ENCODE data around the gene EID2B.

The EID2B gene

GRCh38 chr19:39531834-39532232 is 819 bp downstream of the EID2B start:
- no peak for DNase-seq

GRCh38 chr19:39525205-39525604 is 7.4 kb downstream of the EID2B start:
- DNase-seq: no peak

GRCh38 chr19:39524495-39524894 is 8.2 kb downstream of the EID2B start:
- no peak for DNase-seq

GRCh38 chr19:39520541-39521484 is 11.8 kb downstream of the EID2B start:
- no peak for DNase-seq

GRCh38 chr19:39518975-39519374 is 13.7 kb downstream of the EID2B start:
- no peak for DNase-seq

- no peak for DNase-seq
These were observed 14.2 kb downstream of the EID2B start for GRCh38 chr19:39518458-39518857.

- no peak for DNase-seq
These were observed 15.2 kb downstream of the EID2B start for GRCh38 chr19:39517432-39517831.

- peak; percentile 41 for DNase-seq
These were observed 16.4 kb downstream of the EID2B start for GRCh38 chr19:39516270-39516669.

GRCh38 chr19:39515551-39516191 is 17.0 kb downstream of the EID2B start:
- no peak for DNase-seq

GRCh38 chr19:39514840-39515550 is 17.7 kb downstream of the EID2B start, which contains the start of gene SELENOV:
TSS of gene SELENOV (plus strand) at chr19:39515139. CDS start at chr19:39515213, 74 bp downstream.
- peak; percentile 65 for DNase-seq

GRCh38 chr19:39512988-39513387 is 19.7 kb downstream of the EID2B start:
- no peak for DNase-seq

GRCh38 chr19:39509233-39509632 is 23.4 kb downstream of the EID2B start:
- no peak for DNase-seq

GRCh38 chr19:39508629-39509028 is 24.0 kb downstream of the EID2B start:
- DNase-seq: no peak

- DNase-seq: peak; percentile 54
These were observed 24.8 kb downstream of the EID2B start for GRCh38 chr19:39507715-39508364.

GRCh38 chr19:39506944-39507714 is 25.5 kb downstream of the EID2B start:
- peak; percentile 86 for DNase-seq

GRCh38 chr19:39506598-39506943 is 26.1 kb downstream of the EID2B start:
- no peak for DNase-seq

GRCh38 chr19:39502640-39503417 is 29.8 kb downstream of the EID2B start:
- no peak for DNase-seq

GRCh38 chr19:39501340-39501739 is 31.3 kb downstream of the EID2B start:
- no peak for DNase-seq

- DNase-seq: no peak
These were observed 32.1 kb downstream of the EID2B start for GRCh38 chr19:39500543-39500942.

GRCh38 chr19:39499932-39500331 is 32.7 kb downstream of the EID2B start:
- DNase-seq: no peak
